Germinal center (tissue), 1 donor: ENCODE measurements around the gene CDIP1.

Source experiments
- DNase-seq: peaks from one replicate; pipeline ENCODE4 v3.0.0; 2012; ENCODE audit warnings: mixed read lengths, low spot score

Gene CDIP1

DNA sequence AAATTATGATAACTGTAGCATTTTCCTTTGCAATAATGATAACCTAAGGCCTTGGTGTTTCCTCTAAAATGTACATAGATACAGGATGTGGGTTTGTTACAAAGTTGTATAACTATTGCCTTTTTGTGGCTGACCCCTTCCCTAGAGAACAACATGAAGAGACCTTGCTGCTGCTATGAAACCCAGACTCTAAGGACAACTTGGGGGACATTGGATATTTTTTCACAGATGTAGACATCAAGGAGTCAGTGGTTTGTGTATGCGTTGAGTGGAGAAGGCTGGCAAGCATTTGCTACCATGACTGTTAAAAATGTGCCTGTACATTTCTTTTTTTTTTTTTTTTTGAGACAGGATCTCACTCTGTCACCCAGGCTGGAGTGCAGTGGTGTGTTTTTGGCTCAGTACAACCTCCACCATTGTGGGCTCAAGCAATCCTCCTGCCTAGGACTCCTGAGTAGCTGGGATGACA lies 50.0 kb downstream of the CDIP1 start:
- no peak for DNase-seq

DNA sequence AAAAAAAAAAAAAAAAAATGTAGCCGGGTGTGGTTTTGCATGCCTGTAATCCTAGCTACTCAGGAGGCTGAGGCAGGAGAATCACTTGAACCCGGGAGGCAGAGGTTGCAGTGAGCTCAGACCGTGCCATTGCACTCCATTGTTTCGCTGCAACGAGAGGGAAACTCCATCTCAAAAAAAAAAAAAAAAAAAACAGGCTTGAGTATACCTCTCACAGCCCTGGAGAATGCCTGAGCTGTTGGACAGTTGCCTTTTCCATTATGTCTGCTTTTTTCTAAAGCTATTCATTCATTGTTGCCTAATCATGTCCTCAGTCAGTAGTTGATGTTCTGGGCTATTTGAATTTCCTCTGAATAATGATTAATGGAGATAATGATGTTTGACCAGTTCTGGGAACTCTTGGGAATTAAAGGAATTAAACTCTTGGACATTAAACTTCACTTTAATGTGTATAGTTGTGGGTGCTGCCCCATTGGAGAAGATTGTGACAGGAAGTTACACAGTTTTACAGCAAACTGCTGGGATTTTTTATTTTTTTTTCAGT lies 50.5 kb downstream of the CDIP1 start:
- no peak for DNase-seq

DNA sequence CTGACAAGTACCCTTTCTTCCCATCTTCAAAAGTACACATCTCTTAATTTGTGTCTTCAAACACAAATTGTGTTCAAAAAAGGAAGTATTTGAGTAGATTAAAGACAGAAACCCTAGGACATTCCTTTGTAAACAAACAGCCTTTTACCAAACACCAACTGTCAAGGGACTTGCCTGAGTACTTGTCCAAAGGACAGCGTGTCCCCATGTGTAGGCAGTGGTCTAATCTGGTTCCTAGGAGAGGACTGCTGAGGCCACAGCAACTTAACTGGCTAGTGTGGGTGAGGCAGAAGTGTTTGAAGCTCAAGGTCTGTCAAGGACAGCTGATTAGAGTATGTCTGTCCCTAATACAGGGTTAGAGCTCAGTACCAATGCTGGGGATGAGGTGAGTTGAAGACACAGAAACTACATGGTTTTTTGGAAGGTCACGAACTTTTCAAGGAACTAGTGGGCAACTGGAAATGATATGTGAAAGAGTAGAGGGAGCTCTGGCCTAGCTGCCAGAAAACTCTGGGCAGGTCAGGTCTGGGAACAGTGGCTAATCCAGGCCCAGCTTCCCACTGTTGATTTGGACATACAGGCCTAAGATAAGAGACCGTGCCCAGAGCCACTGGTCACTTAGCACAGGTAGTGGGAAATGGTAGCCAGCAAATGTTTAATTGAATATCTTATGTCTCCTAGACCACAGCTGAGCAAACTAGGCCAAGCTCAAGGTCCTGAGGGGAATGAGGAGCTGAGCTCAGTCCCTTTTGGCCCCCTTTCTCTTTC lies 52.3 kb downstream of the CDIP1 start:
- no peak for DNase-seq

DNA sequence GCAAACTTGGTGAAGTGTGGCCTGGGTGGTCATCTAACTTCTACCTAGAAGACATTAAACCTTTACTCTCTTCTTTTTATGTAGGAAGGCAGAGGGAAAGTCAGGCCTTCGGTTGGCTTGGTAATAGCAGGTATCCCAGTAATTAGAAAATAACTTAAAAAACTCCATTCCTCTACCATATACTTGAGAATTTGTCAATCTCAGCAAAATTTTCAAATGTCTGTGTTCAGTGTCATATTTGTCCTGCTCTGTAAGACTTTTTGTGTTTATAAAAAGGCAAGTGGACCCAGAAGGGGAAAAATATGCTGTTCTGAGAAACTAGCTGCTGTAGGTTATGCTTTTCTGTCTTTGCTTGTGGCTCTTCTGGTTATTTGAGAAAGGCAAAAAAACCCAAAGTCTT lies 56.6 kb downstream of the CDIP1 start:
- DNase-seq = no peak

DNA sequence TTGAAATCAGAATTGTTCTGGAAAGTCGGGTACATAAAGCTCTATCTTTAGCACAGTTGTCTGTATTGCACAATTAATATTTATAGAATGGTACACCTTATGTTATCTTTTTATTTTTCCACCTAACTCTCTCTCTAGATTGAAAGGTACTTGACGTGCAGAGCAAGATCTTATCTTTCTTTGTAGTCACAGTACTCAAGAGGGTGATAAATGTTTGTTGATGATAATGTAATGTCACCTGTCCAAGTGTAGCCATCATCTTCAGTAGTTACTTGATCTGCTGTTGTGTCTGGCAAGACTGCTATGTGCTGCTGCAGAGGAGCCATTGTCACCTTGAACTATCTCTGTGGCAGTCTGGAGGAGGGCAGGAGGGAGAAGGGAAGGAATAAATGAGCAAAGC lies 57.0 kb downstream of the CDIP1 start:
- DNase-seq = no peak

DNA sequence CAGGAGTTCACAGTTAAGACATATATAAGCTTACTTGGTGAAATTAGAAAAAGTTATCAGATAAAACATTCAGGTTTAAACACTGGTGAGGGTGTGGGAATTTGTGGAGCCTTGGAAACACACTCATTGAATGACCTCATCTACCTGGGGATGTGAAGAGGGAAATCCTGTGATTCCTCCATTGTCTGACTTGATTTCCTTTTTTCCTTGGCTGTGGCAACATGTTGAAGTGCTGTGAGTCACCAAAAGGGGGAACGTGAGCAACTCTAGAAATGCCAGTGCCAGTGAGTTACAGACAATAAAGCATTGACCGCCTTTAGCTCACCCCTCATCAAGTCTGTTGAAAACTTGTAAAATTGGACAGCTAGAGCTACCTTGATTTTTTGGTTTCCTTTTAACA lies 60.6 kb downstream of the CDIP1 start:
- DNase-seq = no peak

DNA sequence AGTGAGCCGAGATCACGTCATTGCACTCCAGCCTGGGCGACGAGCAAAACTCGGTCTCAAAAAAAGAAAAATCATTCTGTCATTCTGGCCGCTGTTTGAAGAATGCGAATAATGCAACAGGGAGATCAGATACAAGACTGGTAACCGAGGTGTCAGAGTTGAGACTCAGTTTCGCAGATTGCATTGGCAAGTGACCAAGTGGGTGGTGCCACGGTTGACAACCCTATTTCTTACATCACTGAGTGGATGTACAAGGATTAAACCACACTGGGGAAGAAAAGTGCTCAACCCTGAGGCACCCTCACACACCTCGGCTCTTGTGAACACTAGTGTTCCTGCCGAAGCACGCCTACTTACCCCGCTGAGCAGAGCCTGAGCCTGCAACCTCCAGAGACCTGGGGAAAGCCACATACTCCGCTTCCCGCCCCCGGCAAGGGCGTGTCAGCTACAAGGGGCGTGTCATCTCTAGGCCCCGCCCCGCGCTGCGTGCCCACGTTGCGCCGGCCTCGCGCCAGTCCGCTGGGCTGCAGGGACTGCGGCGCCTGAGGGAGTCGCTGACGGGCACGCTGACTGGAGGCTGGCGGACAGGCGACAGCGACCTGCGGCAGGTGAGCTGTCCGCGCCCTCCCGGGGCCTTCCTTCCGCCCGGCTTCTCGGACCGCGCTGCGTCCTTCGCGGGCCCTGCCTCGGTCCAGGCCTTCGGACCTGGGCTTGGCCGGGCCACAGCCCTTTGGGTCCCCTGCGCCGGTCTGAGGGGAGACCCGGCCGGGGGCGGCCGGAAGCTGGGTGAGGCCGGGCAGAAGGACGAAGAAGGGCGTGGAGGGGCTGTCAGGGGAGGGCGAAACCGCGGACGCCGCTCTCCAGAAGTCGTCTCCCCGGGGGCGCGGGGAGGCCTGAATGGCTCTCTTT lies 62.4 kb downstream of the CDIP1 start, which contains the start of gene HMOX2:
TSS of gene HMOX2 (plus strand) at position 519 of the 909 bp plus-strand sequence. CDS start 29,127 bp downstream, outside the sequence.
- peak; percentile 96 for DNase-seq

DNA sequence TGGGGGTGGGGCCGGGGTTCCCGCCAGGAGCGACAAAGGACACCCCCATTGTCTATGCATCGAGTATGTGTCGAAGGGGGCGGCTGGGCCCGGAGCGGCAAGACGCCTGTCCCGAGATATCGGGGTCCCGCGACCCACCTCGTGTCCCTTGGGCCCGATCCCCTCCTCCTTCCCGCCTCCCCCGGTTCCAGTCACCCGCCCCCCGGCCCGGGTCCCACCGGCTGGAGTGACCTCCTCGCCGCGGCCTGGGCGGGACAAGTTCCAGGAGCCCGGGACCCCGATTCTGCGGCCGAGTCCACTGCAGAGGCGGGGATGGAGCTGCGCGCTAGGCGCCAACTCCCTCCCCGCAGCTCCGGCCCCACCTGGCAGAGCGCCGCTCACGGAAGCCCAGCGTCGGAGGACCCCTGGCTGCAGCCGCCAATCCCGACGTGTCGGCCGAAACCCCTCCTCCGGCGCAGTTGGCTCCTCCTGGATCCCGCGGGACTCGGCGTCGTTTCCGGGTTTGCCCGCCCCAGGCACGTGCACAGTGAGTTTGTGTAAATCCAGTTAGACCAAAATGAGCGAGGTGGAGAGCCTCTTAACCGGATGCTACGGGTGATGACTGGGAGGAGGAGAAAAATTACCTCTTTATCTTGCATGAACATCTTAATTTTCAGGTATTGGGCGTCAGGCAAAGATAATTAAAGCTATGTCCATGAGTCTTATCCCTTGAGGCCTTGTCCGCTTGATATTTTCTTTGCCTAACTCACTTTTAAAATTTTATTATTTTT lies 64.2 kb downstream of the CDIP1 start, which contains the start of gene NMRAL1:
TSS of gene NMRAL1 (minus strand) at position 434 of the 770 bp plus-strand sequence. CDS start 493 bp downstream, outside the sequence.
- DNase-seq = peak; percentile 85

DNA sequence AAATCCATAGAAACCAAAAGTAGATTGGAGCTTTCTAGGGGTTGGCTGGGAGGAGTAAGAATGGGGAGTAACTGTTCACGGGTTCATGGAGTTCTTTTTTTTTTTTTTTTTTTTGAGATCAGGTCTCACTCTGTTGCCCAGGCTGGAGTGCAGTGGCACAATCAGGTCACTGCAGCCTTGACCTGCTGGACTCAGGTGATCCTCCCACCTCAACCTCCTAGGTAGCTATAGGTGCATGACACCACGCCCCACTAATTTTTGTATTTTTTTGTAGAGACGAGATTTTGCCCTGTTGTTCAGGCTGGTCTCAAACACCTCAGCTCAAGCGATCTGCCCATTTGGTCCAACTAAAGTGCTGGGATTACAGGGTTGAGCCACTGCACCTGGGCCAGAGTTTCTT lies 65.7 kb downstream of the CDIP1 start:
- DNase-seq = no peak

DNA sequence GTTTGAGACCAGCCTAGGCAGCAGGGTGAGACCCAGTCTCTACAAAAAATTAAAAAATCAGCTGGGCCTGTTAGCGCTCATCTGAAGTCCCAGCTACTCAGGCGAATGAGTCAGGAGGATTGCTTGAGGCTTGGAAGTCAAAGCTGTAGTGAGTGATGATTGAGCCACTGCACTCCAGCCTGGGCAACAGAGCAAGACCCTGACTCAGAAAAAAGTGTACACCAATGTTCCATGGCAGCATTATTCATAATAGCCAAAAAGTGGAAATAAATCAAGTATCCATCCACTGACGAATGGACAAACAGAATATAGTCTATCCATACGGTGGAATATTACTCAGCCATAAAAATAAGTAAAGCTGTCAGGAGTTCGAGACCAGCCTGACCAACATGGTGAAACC lies 66.7 kb downstream of the CDIP1 start:
- DNase-seq = no peak

DNA sequence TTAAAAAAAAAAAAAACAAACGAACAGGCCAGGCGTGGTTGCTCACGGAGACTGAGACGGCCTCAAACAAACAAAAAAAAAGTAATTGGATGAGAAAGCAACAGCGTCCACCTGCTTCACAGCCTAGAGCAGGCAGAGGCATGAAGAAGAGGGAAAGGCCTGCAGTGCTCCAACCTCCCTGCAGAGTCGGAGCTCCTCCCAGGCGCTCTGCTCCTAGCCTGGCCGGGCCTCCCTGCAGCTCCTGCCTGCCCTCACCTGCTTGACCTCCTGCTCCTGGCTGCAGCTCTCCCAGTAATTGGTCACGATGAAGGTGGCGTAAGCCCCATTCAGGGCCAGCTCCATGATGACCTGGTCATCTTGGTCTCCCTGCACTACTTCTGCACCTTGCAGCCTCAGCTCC lies 69.6 kb downstream of the CDIP1 start:
- DNase-seq = no peak

DNA sequence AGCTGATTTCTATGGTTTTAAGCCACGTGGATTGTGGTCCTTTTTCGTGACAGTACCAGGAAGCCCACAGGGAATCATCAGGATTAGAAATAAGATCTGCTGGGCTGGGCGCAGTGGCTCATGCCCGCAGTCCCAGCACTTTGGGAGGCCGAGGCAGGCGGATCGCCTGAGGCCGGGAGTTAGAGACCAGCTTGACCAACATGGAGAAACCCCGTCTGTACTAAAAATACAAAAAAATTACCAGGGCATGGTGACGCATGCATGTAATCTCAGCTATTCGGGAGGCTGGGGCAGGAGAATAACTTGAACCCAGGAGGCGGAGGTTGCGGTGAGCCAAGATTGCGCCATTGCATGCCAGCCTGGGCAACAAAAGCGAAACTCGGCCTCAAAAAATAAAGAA lies 70.7 kb downstream of the CDIP1 start:
- no peak for DNase-seq

DNA sequence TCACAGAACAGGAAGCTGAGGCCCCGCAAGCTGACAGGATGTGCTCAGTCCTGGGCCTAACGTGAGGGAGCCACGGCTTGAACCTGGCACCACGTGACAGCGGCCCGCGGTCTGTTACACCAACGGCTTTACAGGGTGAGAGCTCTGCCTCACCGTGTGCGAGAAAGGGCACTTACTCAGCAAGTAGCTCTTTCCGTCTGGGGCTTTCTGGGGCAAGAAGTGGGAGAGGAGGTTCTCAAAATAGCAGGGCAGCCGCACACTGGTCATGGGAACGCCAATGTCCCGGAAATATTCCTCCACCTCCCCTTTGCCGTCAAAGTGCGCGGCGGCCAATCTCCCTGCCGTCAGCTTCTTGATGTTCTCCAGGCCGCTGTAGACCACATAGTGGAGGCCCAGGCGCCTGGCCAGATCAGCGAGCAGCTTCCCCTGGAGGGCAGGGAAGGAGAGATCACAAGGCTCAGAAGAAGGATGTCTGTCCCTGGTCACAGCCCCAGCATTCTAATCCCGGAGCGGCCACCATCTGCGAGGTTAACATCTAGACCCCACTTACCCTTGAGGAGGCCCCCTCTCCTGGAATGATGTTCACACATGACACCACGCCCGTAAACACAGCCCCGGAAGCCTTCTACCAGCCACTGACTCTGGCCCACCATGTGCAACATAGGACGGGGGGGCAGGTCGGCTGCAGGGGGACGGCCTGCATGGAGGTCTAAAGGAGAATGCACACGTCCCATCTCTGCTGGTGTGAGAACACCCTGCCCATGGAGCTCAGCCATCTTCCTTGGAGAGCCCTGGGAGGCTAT lies 72.4 kb downstream of the CDIP1 start:
- no peak for DNase-seq

DNA sequence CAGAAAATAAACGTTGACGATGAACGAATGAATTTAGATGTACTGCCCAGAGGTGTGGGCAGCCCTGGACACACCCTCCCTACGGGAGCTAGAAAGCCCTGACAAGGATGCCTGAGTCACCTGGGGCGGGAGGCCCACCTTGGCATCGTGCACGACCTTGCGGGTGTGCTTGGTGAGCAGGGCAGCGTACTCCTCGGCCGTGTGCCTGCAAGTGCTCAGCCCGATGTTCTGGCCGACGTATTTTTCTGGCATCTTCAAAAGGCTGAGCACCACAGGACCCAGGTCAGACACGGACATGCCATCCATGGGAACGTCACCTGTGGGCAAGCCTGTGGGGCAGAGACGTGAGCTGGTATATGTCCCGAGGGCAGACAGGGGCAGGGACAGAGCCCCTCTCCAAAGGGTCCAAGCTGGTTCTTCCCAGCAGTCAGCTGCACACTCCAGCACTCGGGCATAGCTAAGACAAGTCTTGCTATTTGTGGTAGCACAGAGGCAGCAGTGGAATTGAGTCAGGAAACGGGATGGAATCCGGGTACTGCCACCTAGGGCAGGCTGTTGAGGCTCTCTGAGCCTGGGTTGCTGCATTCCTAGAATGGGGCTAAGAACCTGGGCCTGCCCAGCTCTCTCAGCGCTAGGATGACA lies 74.9 kb downstream of the CDIP1 start:
- DNase-seq = no peak

DNA sequence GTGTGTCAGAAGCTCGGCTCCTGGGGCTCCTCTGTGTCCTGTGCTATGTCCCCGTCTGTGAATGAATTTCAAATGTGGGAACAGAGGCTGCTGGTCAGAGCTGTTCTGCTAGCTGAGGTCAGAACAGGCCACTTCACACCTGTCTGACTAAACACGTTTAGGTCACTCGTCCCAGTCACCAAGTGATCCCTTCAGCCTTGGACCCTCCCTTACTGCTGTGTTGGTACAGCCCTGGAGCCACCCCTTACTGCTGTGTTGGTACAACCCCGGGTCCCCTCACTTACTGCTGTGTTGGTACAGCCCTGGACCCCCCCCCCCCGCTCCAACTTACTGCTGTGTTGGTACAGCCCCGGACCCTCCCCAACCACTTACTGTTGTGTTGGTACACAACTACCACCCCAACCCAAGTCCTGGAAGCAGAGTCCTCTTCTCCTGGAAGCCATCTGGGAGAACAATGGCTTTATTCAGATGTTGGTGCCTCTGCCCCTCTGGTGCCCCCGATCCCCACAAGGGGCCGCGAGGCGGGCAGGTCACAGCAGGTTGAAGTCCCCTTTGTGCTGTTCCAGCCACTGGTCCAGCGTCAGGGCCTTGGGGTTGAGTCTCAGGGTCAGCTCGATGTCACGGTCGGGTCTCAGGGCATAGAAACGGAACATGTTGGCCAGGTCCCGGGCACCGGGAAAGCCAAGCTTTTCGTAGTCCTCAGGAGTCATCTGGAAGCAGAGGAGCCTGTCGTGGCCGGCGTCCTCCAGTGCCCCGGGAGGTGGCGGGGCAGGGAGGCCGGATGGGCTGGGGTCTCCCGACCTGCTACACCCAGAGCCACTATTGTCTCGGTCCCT lies 77.1 kb downstream of the CDIP1 start:
- no peak for DNase-seq

DNA sequence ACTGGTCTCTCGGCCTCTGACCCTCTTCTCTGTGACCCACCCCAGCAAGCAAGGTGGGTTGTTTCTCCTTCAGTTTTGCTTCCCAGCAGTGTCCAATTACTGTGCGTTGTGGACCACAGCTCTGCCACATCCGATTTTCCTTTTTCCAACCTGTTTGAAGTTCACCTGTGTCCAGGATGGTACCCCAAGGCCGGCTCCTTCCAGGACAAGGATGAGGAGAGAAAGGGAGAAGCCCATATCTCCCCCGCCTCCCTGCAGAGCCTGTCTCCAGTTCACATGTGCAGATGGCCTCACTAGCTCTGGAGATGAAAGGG lies 77.7 kb downstream of the CDIP1 start:
- DNase-seq = no peak
